Glomerular visceral epithelial cell (primary cell): ENCODE data around the gene SORBS2.
"Not testable (repeated sequence)": the region's sequence is repeated elsewhere in the genome, so short reads cannot be mapped to it uniquely, and the experiment has no call there.

Experiments used
- DNase-seq: peaks from one replicate; pipeline ENCODE4 v3.0.0-alpha.2; 2016; ENCODE audit errors: extremely low spot score

Gene SORBS2

DNA sequence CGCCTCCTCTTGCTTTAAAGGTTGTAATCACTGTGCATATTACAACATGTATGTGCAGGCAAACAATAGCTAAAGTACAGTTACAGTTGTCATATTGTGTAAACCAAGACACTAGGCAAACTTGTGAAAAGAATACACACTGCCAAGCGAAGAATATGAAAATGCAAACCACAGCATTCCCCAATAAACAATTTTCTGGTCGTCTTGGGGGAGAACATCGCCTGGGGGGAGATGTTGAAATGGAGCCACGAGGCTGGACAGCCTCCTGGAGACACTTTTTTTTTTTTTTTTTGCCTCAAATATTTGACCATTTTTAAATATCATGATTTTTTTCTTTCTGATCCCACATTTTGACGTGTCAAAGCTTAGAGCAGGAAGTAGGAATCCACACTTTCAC, 225.0 kb downstream of the SORBS2 start:
- no peak for DNase-seq

GRCh38 chr4:185585211-185585610, 226.8 kb downstream of the SORBS2 start:
- DNase-seq: no peak

GRCh38 chr4:185583813-185584212, 228.2 kb downstream of the SORBS2 start:
- no peak for DNase-seq

DNA sequence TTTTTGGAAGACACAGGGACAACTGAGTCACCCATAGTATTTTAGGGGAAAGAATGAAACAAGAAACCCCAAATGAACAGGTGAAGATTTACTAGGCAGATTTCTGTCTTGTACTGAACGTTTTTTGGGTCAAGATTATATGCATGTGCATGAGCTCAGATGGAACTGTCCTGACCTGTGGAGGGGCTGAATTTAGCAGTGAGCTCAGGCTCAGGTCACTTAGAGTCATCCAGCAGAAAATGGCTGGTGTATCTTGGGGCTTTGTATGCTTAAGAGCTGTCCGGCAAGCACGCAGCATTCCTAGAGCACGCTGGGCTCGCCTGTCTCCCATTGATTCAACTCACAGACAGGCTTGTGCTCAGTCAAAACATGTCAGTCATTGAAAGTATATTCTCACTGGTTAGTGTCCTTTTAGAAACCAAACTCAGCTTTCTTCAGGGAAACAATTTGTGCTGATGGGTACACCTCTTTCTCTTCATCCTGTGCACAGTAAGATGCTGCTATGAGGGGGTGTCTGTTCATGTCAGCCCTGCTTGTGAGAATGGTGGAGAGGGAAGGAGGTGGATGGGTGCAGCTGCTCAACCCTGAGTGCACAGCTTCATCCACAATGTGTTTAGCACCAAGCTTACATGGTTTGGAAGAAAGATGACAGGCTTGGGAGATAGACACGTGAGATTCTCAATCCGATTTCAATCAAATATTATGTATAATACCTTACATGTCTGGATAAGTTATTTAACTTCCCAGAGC, 229.2 kb downstream of the SORBS2 start:
- DNase-seq: no peak

DNA sequence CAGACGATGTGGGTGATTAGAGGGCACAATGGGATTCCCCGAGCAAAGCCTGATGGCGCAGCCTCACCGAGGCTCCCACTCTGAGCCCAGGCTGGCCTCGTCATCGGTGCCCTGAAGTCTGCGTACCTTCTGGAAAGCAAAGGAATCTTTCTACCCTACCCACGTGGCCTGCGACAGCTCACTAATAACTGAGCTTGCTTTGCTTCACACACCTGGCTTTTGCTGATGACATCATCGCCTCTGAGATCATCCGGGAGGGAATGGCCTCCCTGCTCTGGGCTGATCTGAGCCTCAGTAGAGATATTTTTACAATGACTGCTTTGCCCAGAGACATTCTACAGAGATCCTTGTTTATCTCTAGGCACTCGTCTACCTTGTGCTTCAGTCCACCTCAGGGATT, 231.3 kb downstream of the SORBS2 start:
- no peak for DNase-seq

GRCh38 chr4:185578284-185578683, 233.7 kb downstream of the SORBS2 start:
- no peak for DNase-seq

DNA sequence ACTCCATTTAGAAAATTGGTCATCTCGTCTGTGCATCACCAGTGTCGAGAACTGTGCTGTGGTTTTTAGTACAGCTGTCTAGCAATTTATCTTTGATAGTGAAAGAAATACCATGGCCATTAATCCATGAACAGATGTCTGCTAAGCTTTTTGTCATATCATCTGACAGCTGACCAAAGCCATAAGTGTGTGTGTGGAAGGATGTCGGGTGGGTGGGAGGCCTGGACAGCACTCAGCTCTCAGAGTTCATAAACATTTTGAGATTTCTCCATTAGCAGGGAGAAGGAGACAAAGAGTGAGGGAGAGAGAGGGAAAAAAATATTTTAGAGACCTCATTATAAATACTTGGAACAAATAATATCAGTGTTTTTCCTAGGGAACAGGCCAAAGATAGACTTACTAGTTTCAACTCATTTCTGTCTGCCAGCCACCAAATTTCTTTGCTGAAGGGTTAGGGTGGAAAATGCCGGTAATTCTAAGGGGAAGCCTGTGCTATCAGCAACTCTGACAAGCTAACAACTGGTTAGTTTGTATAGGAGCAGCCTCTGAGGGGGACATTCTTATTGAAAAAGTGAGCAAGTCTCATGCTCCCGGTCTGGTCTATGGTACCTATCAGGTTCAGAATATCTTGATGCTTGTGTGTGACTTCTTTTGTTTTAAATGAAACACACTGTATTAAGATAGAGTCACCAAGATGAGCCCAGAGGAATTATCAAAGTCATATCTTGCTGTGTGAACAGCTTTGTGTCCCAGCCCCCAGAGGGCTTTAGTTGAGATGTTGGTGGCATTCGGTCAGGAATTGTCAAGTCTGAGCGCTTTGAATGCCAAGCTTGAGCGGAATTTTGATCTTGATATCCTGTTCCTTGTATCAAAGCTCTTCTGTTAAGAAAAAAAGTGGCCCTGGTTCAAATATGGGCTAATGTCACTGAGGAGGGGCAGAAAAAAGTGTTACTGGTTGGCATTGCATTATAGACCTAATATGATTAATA, 234.7 kb downstream of the SORBS2 start:
- DNase-seq: no peak

GRCh38 chr4:185576314-185576961, 235.6 kb downstream of the SORBS2 start:
- no peak for DNase-seq

GRCh38 chr4:185573651-185574199, 238.3 kb downstream of the SORBS2 start:
- peak; percentile 69 for DNase-seq

DNA sequence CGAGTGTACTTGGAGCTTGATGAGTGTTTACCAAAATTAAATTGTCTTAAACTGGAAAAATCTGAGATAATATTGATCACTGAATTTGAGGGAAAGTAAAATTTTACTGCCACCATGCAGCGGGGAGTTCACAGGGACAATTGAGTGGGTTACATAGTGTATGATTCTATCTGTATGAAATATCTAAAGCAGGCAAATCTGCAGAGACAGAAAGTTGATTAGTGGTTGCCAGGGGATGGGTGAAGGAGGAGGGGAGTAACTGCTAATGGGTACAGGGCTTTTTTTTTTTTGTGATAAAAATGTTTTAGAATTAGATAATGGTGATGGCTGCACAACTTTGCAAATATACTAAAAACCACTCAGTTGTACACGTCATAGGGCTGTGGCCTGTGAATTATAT, 241.3 kb downstream of the SORBS2 start:
- DNase-seq: no peak

DNA sequence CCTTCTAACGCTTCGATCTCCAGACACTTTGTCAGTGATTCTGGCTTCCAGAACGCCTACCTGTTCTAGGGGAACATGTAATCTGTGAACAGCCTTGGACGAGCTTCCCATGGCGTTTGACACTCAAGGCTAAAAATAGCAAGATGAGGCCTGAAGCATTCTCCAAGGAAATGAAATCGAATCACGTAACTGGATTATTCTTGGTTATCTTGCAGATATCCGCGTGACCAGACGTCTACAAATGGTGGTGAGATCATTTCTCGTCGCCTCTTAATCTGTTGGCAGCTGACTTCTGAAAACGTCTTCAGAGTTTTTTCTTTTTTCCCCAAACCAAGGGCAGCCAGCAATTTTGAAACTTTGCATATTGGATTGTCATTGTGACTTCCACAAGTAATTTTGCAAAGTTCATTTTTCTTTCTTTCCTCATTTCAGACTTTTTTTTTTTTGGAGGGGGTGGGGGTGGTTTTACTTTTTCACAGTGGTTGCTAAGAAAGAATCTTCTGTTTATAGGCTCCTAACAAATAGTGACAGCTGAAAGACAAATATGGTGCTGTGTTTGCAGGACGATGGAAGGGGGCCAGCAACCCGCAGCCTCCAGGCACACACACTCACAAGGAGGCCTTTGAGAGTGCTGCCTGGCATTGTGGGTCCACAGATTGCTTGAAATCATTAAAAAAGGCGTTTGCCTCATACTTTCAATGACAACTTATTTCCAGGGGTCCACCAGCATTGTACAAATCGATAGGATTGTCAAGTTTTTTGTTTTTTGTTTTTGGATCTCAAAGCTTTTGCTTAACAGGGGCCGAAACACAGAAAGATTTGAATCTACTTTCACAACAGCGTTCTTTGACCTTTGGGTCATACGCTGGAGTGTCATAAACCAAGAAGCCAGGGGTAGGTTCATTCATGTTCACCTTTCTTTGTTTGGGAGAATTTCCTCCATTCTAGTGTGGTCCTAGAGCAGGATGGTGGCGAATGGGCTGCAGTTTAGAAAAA, 244.3 kb downstream of the SORBS2 start:
- DNase-seq: no peak

DNA sequence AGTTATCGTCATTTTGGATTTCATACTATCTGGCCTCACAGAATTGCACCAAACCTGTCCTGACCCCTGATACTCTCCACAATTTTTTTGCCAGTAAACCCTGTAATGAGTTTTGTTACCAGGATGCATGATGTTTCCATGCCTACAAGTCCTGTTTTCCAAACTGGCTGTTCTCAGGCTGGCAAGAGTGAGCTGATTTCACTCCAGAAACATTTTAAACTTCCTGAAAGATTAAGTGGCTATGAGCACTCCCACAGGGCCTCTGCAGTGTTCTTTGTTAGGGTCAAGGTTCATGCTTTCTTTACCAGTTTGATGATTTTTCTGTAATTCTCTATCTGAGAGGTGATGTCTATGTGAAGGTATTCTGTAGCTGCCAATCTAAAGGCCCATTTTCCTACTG, 245.0 kb downstream of the SORBS2 start:
- no peak for DNase-seq

DNA sequence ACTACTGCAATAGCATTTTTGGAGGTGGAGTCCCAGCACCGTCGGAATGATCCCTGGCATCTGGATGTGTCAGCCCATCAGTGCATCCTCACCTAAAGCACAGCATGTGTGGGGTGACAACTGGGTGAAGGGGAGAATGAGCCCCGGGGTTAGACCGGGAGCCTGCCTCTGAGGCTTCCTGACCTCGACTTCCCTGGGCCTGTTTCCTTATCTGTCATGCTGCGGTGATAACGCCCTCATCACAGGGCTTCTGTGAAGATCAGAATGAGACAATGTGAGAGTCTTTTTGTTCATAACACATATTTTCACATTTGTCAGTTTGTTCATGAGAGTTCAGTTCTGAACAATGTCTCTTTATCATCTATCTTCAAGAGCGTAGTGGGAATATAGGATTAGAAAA, 245.6 kb downstream of the SORBS2 start:
- no peak for DNase-seq

DNA sequence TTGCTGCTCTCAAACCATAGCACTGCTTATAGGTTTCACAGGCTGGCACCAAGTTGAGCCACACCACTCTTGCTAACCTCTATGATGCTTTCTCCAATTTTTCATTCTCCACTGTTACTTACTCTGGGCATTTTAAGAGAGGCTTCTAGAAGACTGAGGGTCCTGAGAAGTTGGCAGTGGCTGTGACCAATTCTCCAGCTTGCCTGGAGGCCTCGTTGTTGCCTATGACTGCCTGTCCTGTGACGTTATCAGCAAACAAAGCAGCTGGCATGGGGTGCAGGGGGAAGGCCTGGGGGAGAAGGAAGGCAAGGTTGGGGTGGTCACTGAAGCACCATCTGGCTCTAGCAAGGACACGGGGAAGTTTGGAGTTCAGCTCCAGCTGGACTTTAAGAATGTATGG, 246.3 kb downstream of the SORBS2 start:
- no peak for DNase-seq

DNA sequence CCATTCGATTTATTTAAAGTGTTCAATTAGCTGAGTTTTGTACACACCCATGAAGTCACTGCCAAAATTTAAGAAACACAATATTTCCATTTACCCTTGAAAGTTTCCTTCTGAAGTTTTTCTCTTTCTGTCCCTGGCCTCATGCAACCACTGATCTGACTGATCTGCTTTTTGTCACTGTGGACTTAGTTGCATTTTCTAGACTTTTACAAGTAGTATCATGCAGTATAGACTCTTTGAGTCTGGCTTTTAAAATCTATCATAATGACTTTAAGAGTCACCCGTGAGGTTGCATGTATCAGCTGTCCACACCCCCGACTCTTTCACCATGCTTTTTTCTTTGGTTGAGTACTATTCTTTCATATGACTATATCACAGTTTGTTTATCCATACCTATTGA, 247.6 kb downstream of the SORBS2 start:
- no peak for DNase-seq

DNA sequence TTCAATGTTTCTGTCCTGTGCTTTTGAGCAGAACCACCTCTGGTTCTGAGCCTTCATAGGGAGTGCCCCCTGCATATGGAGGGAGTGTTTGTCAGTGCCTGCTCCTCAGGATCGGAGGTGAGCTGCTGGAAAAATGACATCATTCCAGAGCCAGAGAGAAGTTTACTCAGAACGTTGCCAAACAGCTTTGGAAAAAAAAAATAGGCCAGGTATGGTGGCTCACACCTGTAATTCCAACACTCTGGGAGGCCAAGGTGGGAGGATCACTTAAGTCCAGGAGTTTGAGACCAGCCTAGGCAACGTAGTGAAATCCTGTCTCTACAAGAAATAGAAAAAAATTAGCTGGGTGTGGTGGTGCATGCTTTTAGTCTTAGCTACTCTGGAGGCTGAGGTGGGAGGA, 249.5 kb downstream of the SORBS2 start:
- no peak for DNase-seq

GRCh38 chr4:185560316-185560715, 251.7 kb downstream of the SORBS2 start:
- DNase-seq: no peak

GRCh38 chr4:185559915-185560281, 252.1 kb downstream of the SORBS2 start:
- peak; percentile 88 for DNase-seq

DNA sequence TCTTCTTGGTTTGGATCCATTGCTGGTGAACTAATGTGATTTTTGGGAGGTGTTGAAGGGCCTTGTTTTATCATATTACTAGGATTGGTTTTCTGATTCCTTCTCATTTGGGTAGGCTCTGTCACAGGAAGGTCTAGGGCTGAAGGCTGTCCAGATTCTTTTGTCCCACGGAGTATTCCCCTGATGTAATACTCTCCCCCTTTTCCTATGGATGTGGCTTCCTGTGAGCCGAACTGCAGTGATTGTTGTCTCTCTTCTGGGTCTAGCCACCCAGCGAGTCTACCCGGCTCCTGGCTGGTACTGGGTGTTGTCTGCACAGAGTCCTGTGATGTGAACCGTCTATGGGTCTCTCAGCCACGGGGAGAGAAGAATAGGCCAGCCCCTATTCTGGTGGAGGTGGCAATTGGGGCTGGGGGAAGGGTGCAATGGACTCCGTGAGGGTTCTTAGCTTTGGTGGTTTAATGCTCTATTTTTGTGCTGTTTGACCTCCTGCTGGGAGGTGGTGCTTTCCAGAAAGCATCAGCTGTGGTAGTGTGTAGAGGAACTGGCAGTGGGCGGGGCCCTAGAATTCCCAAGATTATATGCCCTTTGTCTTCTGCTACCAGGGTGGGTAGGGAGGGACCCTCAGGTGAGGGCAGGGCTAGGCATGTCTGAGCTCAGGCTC, 252.6 kb downstream of the SORBS2 start:
- not testable (repeated sequence) for DNase-seq

DNA sequence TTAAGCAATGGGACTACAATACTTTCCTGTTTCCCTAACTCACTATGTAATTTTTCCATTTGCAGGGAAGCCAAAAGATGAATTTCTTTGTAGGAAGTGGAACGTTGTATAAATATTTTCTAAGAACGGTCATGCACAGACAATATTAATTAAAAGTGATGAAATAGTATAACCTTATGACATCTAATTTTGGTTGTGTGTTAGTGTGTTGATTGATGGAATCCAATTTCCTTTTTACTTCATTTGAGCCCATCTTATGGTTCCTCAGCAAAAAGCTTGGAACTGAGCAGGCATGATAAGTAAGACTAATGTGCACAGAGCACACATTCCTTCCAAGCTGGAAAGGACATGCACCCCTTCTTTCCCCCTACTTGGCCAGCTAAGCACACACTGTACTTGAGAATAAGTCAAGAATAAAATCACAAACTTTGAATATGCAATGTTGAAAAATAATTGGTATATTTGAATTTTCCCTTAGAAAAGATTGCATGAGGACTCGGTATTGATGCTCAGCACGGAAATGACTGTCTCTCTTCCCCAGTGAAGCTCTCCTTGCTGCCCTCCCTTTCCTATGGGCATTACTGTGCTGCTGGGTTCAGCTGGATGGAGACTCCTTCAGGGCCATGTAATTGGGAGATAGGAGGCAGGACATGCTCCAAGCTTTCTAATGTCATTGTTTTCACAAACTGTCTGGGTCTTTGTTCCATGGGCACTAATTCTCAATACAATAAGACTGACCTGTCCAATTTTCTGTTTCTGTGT, 257.4 kb downstream of the SORBS2 start:
- no peak for DNase-seq
